ENCODE data around the gene WDR54.

GRCh38 chr2:74436848-74437695, 15.5 kb downstream of the WDR54 start:
- no peak for TF ChIP-seq POLR2AphosphoS5 (IDR thresholded peaks at IDR 0.05; ENCODE audit: low read depth, low read length)
- TF ChIP-seq CTCF (IDR thresholded peaks at IDR 0.05 in 2 of 3, conservative IDR thresholded peaks at IDR 0.05 in 1 of 3; ENCODE audit: borderline replicate concordance in 1 of 3, insufficient read depth in 1 of 3, low read depth in 2 of 3, low read length in 2 of 3) = no peak
- TF ChIP-seq POLR2A (IDR thresholded peaks at IDR 0.05; ENCODE audit: borderline replicate concordance, extremely low read depth, insufficient read depth, insufficient read length) = no peak
- no peak for TF ChIP-seq EZH2 (IDR thresholded peaks at IDR 0.05)
- no peak for TF ChIP-seq ZNF274 (IDR thresholded peaks at IDR 0.05; ENCODE audit: low read depth, low read length)
- TF ChIP-seq ELF1 (IDR thresholded peaks at IDR 0.05; ENCODE audit: borderline replicate concordance, low read depth) = no peak
- TF ChIP-seq SRF (IDR thresholded peaks at IDR 0.05; ENCODE audit: low read depth) = no peak
- TF ChIP-seq CBX3 (IDR thresholded peaks at IDR 0.05; ENCODE audit: low read depth) = no peak
- TF ChIP-seq CEBPB (IDR thresholded peaks at IDR 0.05; ENCODE audit: low read depth) = no peak
- TF ChIP-seq ZBTB33 (IDR thresholded peaks at IDR 0.05; ENCODE audit: extremely low read depth, insufficient replicate concordance, low read length) = no peak
- TF ChIP-seq MAX (IDR thresholded peaks at IDR 0.05) = no peak
- no peak for TF ChIP-seq ZFX (IDR thresholded peaks at IDR 0.05)

Data from HCT116 (cell line).